ENCODE results near the gene EIF2AK3. TPM values are rescaled to one million over a fixed set of nuclear protein-coding genes. Genes with fewer than 3 reads are reported as not detected.

The EIF2AK3 gene
- total and polyA plus RNA-seq, 7 experiments from 2014 or later = 3.2 to 36.5 (median 27.5) TPM

- peaks cover 8 to 50% (median 30%) of the 10 kb centered on the region in 7 donors for H3K4me1 Mint-ChIP-seq
- H3K36me3 ChIP-seq (ENCODE audit: control insufficient read depth in 2 of 3, insufficient read depth in 3 of 3, low read length in 3 of 3) = peaks cover 0 to 4% (median 0%) of the 10 kb centered on the region in 3 experiments
- no peak overlapping the region for H3K4me3 ChIP-seq (ENCODE audit: low read length)
- no peak for DNase-seq
- no peaks in the 10 kb centered on the region for H3K27me3 ChIP-seq (ENCODE audit: control insufficient read depth in 2 of 2, insufficient read depth in 2 of 2, low read length in 2 of 2)
- no peak overlapping the region for H3K27ac Mint-ChIP-seq
- CTCF ChIA-PET = no interaction called here
- no peaks in the 10 kb centered on the region for H3K4me1 ChIP-seq (ENCODE audit: control insufficient read depth in 2 of 2, insufficient read depth in 2 of 2, low read length in 2 of 2)
- no peak overlapping the region for H3K4me3 Mint-ChIP-seq
- no peaks in the 10 kb centered on the region for H3K9me3 ChIP-seq (ENCODE audit: control insufficient read depth in 2 of 3, low read length in 3 of 3)
- H3K27ac ChIP-seq (ENCODE audit: low read depth, low read length) = no peak overlapping the region
- no peaks in the 10 kb centered on the region for H3K27me3 Mint-ChIP-seq
- POLR2A ChIA-PET = interaction anchor here (0.6 to 1.5 kb wide), 3 partner anchors 11 to 78 kb away, joined by 3 to 4 read pairs (median 3); no protein-coding TSS in a partner anchor
- H3K36me3 Mint-ChIP-seq = peaks cover 4 to 10% (median 5%) of the 10 kb centered on the region in 5 donors
- H3K9me3 Mint-ChIP-seq = no peaks in the 10 kb centered on the region
- intact Hi-C loops (cut with micrococcal nuclease) = no loop called here
- ATAC-seq = no peak
Observed at GRCh38 chr2:88606371-88607030, 20.8 kb downstream of the EIF2AK3 start.

- DNase-seq (no peak), ATAC-seq (no peak)
- POLR2A ChIA-PET = no interaction called here
- Histone ChIP-seq H3K9me3 (ENCODE audit: control insufficient read depth in 2 of 3, low read length in 3 of 3) (no peaks in the 10 kb centered on the region), H3K4me1 (ENCODE audit: control insufficient read depth in 2 of 2, insufficient read depth in 2 of 2, low read length in 2 of 2) (peaks cover 0 to 5% of the 10 kb centered on the region in 2 donors), H3K27ac (ENCODE audit: low read depth, low read length) (no peak overlapping the region), H3K4me3 (ENCODE audit: low read length) (no peak overlapping the region), H3K36me3 (ENCODE audit: control insufficient read depth in 2 of 3, insufficient read depth in 3 of 3, low read length in 3 of 3) (no peaks in the 10 kb centered on the region), H3K27me3 (ENCODE audit: control insufficient read depth in 2 of 2, insufficient read depth in 2 of 2, low read length in 2 of 2) (no peaks in the 10 kb centered on the region)
- peaks cover 22 to 65% (median 56%) of the 10 kb centered on the region in 7 donors for H3K4me1 Mint-ChIP-seq
- intact Hi-C loops (cut with micrococcal nuclease) = no loop called here
- H3K36me3 Mint-ChIP-seq = peaks cover 5 to 6% (median 5%) of the 10 kb centered on the region in 5 donors
- CTCF ChIA-PET = no interaction called here
- no peaks in the 10 kb centered on the region for H3K9me3 Mint-ChIP-seq
- H3K4me3 Mint-ChIP-seq = no peak overlapping the region
- H3K27me3 Mint-ChIP-seq = no peaks in the 10 kb centered on the region
- no peak overlapping the region for H3K27ac Mint-ChIP-seq
Observed at GRCh38 chr2:88603146-88603545, 24.1 kb downstream of the EIF2AK3 start.

- H3K9me3 ChIP-seq (ENCODE audit: control insufficient read depth in 2 of 3, low read length in 3 of 3) = no peaks in the 10 kb centered on the region
- no peak overlapping the region for H3K27ac ChIP-seq (ENCODE audit: low read depth, low read length)
- POLR2A ChIA-PET = interaction anchor here (0.6 kb wide), 1 partner anchor 557 kb away, joined by 3 read pairs; no protein-coding TSS in a partner anchor
- ATAC-seq = no peak
- Mint-ChIP-seq H3K9me3 (no peaks in the 10 kb centered on the region), H3K36me3 (peaks cover 5 to 6% (median 5%) of the 10 kb centered on the region in 5 donors), H3K27ac (no peak overlapping the region), H3K4me3 (no peak overlapping the region), H3K4me1 (peaks cover 24 to 68% (median 56%) of the 10 kb centered on the region in 7 donors), H3K27me3 (no peaks in the 10 kb centered on the region)
- intact Hi-C loops (cut with micrococcal nuclease) = no loop called here
- DNase-seq = no peak
- H3K4me1 ChIP-seq (ENCODE audit: control insufficient read depth in 2 of 2, insufficient read depth in 2 of 2, low read length in 2 of 2) = peaks cover 0 to 5% of the 10 kb centered on the region in 2 donors
- H3K36me3 ChIP-seq (ENCODE audit: control insufficient read depth in 2 of 3, insufficient read depth in 3 of 3, low read length in 3 of 3) = no peaks in the 10 kb centered on the region
- CTCF ChIA-PET = no interaction called here
- H3K27me3 ChIP-seq (ENCODE audit: control insufficient read depth in 2 of 2, insufficient read depth in 2 of 2, low read length in 2 of 2) = no peaks in the 10 kb centered on the region
- no peak overlapping the region for H3K4me3 ChIP-seq (ENCODE audit: low read length)
Observed at GRCh38 chr2:88602022-88602421, 25.2 kb downstream of the EIF2AK3 start.

DNA sequence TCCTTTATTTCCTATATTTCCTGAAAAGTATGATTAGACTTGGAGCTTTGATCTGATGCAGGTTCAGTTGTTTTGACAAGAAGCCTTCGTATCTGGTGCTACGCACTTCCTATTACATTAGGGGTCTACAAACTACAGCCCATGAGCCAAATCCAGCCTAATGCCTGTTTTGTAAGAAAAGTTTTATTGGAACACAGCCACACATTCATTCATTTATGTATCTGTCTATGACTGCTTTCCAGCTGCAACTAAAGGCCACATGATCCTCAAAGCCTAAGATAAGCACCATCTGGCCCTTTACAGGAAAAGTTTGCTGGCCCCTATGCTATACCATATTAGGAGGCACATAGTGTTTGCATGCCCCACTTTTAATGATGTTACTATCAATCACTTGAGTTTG is 26.0 kb downstream of the EIF2AK3 start:
- ChIA-PET POLR2A (no interaction called here), CTCF (no interaction called here)
- no peaks in the 10 kb centered on the region for H3K9me3 ChIP-seq (ENCODE audit: control insufficient read depth in 2 of 3, low read length in 3 of 3)
- no peaks in the 10 kb centered on the region for H3K36me3 ChIP-seq (ENCODE audit: control insufficient read depth in 2 of 3, insufficient read depth in 3 of 3, low read length in 3 of 3)
- Mint-ChIP-seq H3K9me3 (no peaks in the 10 kb centered on the region), H3K4me3 (no peak overlapping the region), H3K27ac (peak overlapping the region in 3 of 9 donors; percentile 1 to 6 (median 3)), H3K27me3 (no peaks in the 10 kb centered on the region), H3K4me1 (peaks cover 26 to 64% (median 51%) of the 10 kb centered on the region in 7 donors), H3K36me3 (peaks cover 5 to 8% (median 5%) of the 10 kb centered on the region in 5 donors)
- DNase-seq (no peak), ATAC-seq (no peak)
- peaks cover 0 to 5% of the 10 kb centered on the region in 2 donors for H3K4me1 ChIP-seq (ENCODE audit: control insufficient read depth in 2 of 2, insufficient read depth in 2 of 2, low read length in 2 of 2)
- no peak overlapping the region for H3K4me3 ChIP-seq (ENCODE audit: low read length)
- no peak overlapping the region for H3K27ac ChIP-seq (ENCODE audit: low read depth, low read length)
- intact Hi-C loops (cut with micrococcal nuclease) = loop anchor here (2.0 kb wide), 2 partner anchors 16 to 26 kb away; partner anchors contain the start of gene EIF2AK3 (in 1 of the 2)
- no peaks in the 10 kb centered on the region for H3K27me3 ChIP-seq (ENCODE audit: control insufficient read depth in 2 of 2, insufficient read depth in 2 of 2, low read length in 2 of 2)

- peaks cover 5 to 9% (median 7%) of the 10 kb centered on the region in 5 donors for H3K36me3 Mint-ChIP-seq
- DNase-seq (peak in 7 of 9 donors; percentile 9 to 81 (median 28)), ATAC-seq (peak; percentile 96)
- Histone ChIP-seq H3K27me3 (ENCODE audit: control insufficient read depth in 2 of 2, insufficient read depth in 2 of 2, low read length in 2 of 2) (no peaks in the 10 kb centered on the region), H3K27ac (ENCODE audit: low read depth, low read length) (no peak overlapping the region), H3K36me3 (ENCODE audit: control insufficient read depth in 2 of 3, insufficient read depth in 3 of 3, low read length in 3 of 3) (no peaks in the 10 kb centered on the region), H3K9me3 (ENCODE audit: control insufficient read depth in 2 of 3, low read length in 3 of 3) (no peaks in the 10 kb centered on the region), H3K4me1 (ENCODE audit: control insufficient read depth in 2 of 2, insufficient read depth in 2 of 2, low read length in 2 of 2) (peaks cover 0 to 5% of the 10 kb centered on the region in 2 donors), H3K4me3 (ENCODE audit: low read length) (no peak overlapping the region)
- CTCF ChIA-PET = interaction anchor here (1.1 kb wide), 1 partner anchor 10 kb away, joined by 5 read pairs; no protein-coding TSS in a partner anchor
- H3K27ac Mint-ChIP-seq = peak overlapping the region in 7 of 9 donors; percentile 6 to 81 (median 31)
- intact Hi-C loops (cut with micrococcal nuclease) = loop anchor here (1.0 to 2.0 kb wide), 5 partner anchors 9 to 91 kb away; partner anchors contain the start of genes EIF2AK3 (in 2 of the 2) and RPIA (in 1 of the 2)
- H3K9me3 Mint-ChIP-seq = no peaks in the 10 kb centered on the region
- H3K4me1 Mint-ChIP-seq = peaks cover 26 to 63% (median 53%) of the 10 kb centered on the region in 7 donors
- H3K4me3 Mint-ChIP-seq = peak overlapping the region in 1 of 10 donors; percentile 40
- POLR2A ChIA-PET = no interaction called here
- no peaks in the 10 kb centered on the region for H3K27me3 Mint-ChIP-seq
Observed at GRCh38 chr2:88600038-88600465, 27.2 kb downstream of the EIF2AK3 start.

- H3K27me3 ChIP-seq (ENCODE audit: control insufficient read depth in 2 of 2, insufficient read depth in 2 of 2, low read length in 2 of 2) = no peaks in the 10 kb centered on the region
- Mint-ChIP-seq H3K4me3 (no peak overlapping the region), H3K9me3 (no peaks in the 10 kb centered on the region), H3K27me3 (no peaks in the 10 kb centered on the region), H3K36me3 (peaks cover 5 to 9% (median 7%) of the 10 kb centered on the region in 5 donors), H3K27ac (peak overlapping the region in 2 of 9 donors; percentile 29 to 59), H3K4me1 (peaks cover 26 to 57% (median 48%) of the 10 kb centered on the region in 7 donors)
- no peaks in the 10 kb centered on the region for H3K9me3 ChIP-seq (ENCODE audit: control insufficient read depth in 2 of 3, low read length in 3 of 3)
- H3K4me1 ChIP-seq (ENCODE audit: control insufficient read depth in 2 of 2, insufficient read depth in 2 of 2, low read length in 2 of 2) = peaks cover 0 to 5% of the 10 kb centered on the region in 2 donors
- no peak overlapping the region for H3K4me3 ChIP-seq (ENCODE audit: low read length)
- ATAC-seq (no peak), DNase-seq (no peak)
- no peak overlapping the region for H3K27ac ChIP-seq (ENCODE audit: low read depth, low read length)
- ChIA-PET POLR2A (no interaction called here), CTCF (interaction anchor here (1.1 kb wide), 1 partner anchor 9 kb away, joined by 5 read pairs; no protein-coding TSS in a partner anchor)
- intact Hi-C loops (cut with micrococcal nuclease) = no loop called here
- H3K36me3 ChIP-seq (ENCODE audit: control insufficient read depth in 2 of 3, insufficient read depth in 3 of 3, low read length in 3 of 3) = no peaks in the 10 kb centered on the region
Observed at GRCh38 chr2:88599527-88599926, 27.7 kb downstream of the EIF2AK3 start.
